ENCODE measurements around the gene CCDC47. TPM values are rescaled to one million over a fixed set of nuclear protein-coding genes. Genes with fewer than 3 reads are reported as not detected.

Gene CCDC47
- total RNA-seq, 1 experiment from 2014 or later = 70.9 TPM

DNA sequence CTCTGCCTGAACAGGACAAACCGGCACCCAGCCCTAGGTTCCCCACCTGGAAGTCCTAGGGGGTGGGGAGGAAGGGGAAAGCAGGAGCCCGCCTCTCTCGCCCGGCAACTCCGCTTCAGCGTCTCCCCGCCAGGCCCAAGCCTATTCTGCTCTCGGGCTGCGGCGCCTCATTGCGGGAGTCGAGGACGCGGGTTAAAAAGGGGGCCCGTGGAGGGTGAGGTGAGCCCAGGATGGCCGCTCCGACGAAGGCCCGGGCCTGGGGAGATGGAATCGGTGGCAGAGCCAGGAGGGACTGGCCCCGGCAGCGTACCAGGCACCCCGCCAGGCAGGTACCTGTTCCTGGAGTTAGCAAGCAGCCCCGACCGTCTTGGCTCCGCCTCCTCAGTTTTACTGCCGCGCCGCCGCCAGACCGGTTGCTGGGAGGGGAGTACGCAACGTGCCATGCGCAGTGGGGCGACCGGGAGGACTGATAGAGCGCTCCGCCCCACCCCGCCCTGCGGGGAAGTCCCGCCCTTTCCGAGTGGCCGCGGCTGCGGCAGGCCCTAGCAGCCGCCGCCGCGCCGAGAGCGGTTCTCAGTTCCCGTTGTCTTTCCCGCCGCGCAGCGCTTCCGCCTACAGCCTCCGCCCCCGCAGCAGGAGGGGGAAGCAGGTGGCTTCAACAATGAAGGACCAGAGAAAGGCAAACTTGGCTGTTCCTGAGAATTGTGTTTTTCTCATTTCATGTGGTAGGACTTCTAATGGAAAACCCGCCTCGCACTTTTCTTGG lies 31.8 kb downstream of the CCDC47 start, which contains the start of gene STRADA:
Gene STRADA (minus strand): TSS at position 392 of the 766 bp plus-strand sequence. CDS start 13,430 bp downstream, outside the sequence.
- H3K27ac Mint-ChIP-seq = peak within 1 kb of the TSS; percentile 99
- ChIA-PET CTCF (interaction anchor here (0.6 to 1.2 kb wide), 7 partner anchors 28 to 129 kb away, joined by 3 to 7 read pairs (median 4); partner anchors contain the start of genes CCDC47 and MAP3K3), POLR2A (interaction anchor here (1.0 to 2.9 kb wide), 2 partner anchors 30 to 32 kb away, joined by 3 to 12 read pairs; partner anchors contain the start of genes CCDC47 and DDX42)
- no peaks in the 10 kb centered on the region for H3K27me3 Mint-ChIP-seq (ENCODE audit: low read depth)
- H3K9me3 Mint-ChIP-seq = no peaks in the 10 kb centered on the region
- peaks cover 8% of the 10 kb centered on the region for H3K4me1 Mint-ChIP-seq
- H3K4me3 Mint-ChIP-seq = peak within 1 kb of the TSS; percentile 97
- ATAC-seq (peak; percentile 97), DNase-seq (ENCODE audit: low spot score) (peak; percentile 99)
- peaks cover 9% of the 10 kb centered on the region for H3K36me3 Mint-ChIP-seq
- TF ChIP-seq GABPB1 (CRISPR knock-in tag; IDR thresholded peaks at IDR 0.05) = no peak
- no peak; the same call in 1 of the 2 replicates for TF ChIP-seq HMGA2 (CRISPR knock-in tag; IDR thresholded peaks at IDR 0.05)
- TF ChIP-seq HMGXB4 (CRISPR knock-in tag; IDR thresholded peaks at IDR 0.05) = peak; percentile 84
- TF ChIP-seq ATF1 (CRISPR knock-in tag; IDR thresholded peaks at IDR 0.05) = no peak
- TF ChIP-seq, protein P1, sequence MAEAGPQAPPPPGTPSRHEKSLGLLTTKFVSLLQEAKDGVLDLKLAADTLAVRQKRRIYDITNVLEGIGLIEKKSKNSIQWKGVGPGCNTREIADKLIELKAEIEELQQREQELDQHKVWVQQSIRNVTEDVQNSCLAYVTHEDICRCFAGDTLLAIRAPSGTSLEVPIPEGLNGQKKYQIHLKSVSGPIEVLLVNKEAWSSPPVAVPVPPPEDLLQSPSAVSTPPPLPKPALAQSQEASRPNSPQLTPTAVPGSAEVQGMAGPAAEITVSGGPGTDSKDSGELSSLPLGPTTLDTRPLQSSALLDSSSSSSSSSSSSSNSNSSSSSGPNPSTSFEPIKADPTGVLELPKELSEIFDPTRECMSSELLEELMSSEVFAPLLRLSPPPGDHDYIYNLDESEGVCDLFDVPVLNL (CRISPR knock-in tag; IDR thresholded peaks at IDR 0.05; ENCODE audit: borderline replicate concordance, low read depth) = peak; percentile 63; the same call in 1 of the 2 replicates
- TF ChIP-seq ZNF263 (CRISPR knock-in tag; IDR thresholded peaks at IDR 0.05; ENCODE audit: low read depth) = no peak
- TF ChIP-seq SMAD3 (CRISPR knock-in tag; IDR thresholded peaks at IDR 0.05; ENCODE audit: borderline replicate concordance) = no peak
- TF ChIP-seq EMX1 (CRISPR knock-in tag; IDR thresholded peaks at IDR 0.05) = no peak
- TF ChIP-seq MLX (CRISPR knock-in tag; IDR thresholded peaks at IDR 0.05) = no peak
- TF ChIP-seq, protein P2, sequence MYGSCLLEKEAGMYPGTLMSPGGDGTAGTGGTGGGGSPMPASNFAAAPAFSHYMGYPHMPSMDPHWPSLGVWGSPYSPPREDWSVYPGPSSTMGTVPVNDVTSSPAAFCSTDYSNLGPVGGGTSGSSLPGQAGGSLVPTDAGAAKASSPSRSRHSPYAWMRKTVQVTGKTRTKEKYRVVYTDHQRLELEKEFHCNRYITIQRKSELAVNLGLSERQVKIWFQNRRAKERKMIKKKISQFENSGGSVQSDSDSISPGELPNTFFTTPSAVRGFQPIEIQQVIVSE (CRISPR knock-in tag; IDR thresholded peaks at IDR 0.05; ENCODE audit: borderline replicate concordance) = no peak
- no peak for TF ChIP-seq ZNF512 (CRISPR knock-in tag; IDR thresholded peaks at IDR 0.05; ENCODE audit: borderline replicate concordance)
- no peak for TF ChIP-seq FOXJ3 (CRISPR knock-in tag; IDR thresholded peaks at IDR 0.05; ENCODE audit: borderline replicate concordance)
- peak; percentile 92 for TF ChIP-seq ZNF232 (CRISPR knock-in tag; IDR thresholded peaks at IDR 0.05)
- peak; percentile 77; the same call in 1 of the 2 replicates for TF ChIP-seq FOXK1 (CRISPR knock-in tag; IDR thresholded peaks at IDR 0.05)
- TF ChIP-seq, protein P3, sequence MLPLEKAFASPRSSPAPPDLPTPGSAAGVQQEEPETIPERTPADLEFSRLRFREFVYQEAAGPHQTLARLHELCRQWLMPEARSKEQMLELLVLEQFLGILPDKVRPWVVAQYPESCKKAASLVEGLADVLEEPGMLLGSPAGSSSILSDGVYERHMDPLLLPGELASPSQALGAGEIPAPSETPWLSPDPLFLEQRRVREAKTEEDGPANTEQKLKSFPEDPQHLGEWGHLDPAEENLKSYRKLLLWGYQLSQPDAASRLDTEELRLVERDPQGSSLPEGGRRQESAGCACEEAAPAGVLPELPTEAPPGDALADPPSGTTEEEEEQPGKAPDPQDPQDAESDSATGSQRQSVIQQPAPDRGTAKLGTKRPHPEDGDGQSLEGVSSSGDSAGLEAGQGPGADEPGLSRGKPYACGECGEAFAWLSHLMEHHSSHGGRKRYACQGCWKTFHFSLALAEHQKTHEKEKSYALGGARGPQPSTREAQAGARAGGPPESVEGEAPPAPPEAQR (CRISPR knock-in tag; IDR thresholded peaks at IDR 0.05) = no peak
- no peak for TF ChIP-seq TEAD4 (CRISPR knock-in tag; IDR thresholded peaks at IDR 0.05)
- peak; percentile 71; the same call in 1 of the 2 replicates for TF ChIP-seq ZBTB21 (CRISPR knock-in tag; IDR thresholded peaks at IDR 0.05; ENCODE audit: borderline replicate concordance)
- TF ChIP-seq, protein P4, sequence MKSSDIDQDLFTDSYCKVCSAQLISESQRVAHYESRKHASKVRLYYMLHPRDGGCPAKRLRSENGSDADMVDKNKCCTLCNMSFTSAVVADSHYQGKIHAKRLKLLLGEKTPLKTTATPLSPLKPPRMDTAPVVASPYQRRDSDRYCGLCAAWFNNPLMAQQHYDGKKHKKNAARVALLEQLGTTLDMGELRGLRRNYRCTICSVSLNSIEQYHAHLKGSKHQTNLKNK (CRISPR knock-in tag; IDR thresholded peaks at IDR 0.05) = no peak
- no peak for TF ChIP-seq ZNF423 (CRISPR knock-in tag; IDR thresholded peaks at IDR 0.05)
- TF ChIP-seq ZNF281 (CRISPR knock-in tag; IDR thresholded peaks at IDR 0.05) = 0 out of 2 replicates have a peak, but pooled peaks have one; percentile 31
- no peak for TF ChIP-seq SMAD4 (CRISPR knock-in tag; IDR thresholded peaks at IDR 0.05)
- TF ChIP-seq NFATC4 (CRISPR knock-in tag; IDR thresholded peaks at IDR 0.05) = no peak
- TF ChIP-seq ZNF138 (CRISPR knock-in tag; conservative IDR thresholded peaks at IDR 0.05) = no peak
